GM12865 (cell line): Measurements from ENCODE around the gene MAP3K7CL.

Experiments
- DNase-seq: peaks from one replicate; pipeline ENCODE4 v3.0.0; 2010; ENCODE audit warnings: low read depth
- H3K4me3 ChIP-seq: 2 replicates; pipeline ENCODE4 v1.5.1; 2011; ENCODE audit warnings: mild to moderate bottlenecking, low read depth, low read length, control low read depth
- CTCF ChIP-seq: IDR thresholded peaks from 2 replicates; pipeline ENCODE4 v1.5.1; 2011; ENCODE audit warnings: low read length, control low read depth, low read depth, inconsistent platforms; ENCODE audit not compliant: insufficient read depth; ENCODE audit errors: missing control alignments

MAP3K7CL gene

DNA sequence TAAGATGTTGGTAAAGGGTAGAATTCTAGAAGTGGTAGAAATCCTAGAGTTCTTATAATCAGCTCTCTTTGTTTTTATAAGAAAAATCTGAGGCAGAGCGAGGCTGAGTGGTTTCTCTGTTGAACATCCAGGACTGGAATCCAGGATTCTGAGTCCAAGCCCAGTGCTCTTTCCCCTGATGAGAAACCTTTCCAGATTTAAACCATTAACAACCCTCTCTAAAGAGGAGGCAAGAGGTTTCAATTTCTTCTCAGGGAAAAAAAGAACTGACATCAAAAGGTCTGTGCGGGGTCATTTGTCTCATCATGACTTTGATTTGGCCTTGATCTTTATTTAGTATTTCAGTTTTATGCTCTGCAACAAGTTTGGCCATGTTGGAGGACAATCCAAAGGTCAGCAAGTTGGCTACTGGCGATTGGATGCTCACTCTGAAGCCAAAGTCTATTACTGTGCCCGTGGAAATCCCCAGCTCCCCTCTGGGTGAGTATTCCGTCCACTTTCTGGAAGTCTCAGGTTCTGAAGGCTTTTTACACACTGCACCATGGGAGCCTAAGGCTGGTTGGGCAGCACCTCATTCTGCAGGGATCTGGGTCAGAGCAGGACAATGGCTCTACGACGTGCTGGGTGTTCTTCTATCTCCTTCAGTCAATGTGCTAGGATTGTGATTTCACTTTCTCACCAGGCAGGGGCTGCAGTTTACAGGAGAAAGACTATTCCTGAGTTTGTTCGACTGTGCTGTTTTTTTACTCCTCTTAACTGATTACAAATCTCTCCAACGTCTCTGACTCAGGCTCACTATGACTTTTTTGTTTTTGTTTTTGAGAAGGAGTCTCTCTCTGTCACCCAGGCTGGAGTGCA is 38.1 kb upstream of the MAP3K7CL start:
- TF ChIP-seq CTCF: no peak
- no peak overlapping the region for H3K4me3 ChIP-seq
- DNase-seq: no peak

- H3K4me3 ChIP-seq: no peak overlapping the region
- TF ChIP-seq CTCF: no peak
- no peak for DNase-seq
Measured at GRCh38 chr21:29096218-29097015, 34.0 kb upstream of the MAP3K7CL start.

DNA sequence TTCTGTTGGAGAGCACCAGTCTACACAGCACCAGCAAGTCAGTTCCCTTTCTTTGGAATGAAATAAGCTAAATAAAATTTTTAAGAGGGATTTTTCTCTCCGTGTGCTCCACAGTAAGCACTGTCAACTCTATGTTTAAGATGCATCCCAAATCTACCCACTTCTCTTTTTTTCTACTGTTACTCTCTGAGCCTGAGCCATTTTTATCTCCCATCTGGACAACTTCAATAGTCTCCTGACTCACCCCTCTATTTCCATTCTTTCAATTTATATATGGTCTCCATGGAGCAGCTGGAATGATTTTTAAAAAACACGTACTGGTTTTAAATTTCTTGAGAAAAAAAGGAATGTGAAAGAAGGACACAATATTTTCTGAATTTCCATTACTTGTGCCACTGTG is 32.3 kb upstream of the MAP3K7CL start:
- no peak for DNase-seq
- no peak overlapping the region for H3K4me3 ChIP-seq
- no peak for TF ChIP-seq CTCF

- TF ChIP-seq CTCF: no peak
- no peak overlapping the region for H3K4me3 ChIP-seq
- no peak for DNase-seq
Measured at GRCh38 chr21:29102791-29103257, 27.6 kb upstream of the MAP3K7CL start.

DNA sequence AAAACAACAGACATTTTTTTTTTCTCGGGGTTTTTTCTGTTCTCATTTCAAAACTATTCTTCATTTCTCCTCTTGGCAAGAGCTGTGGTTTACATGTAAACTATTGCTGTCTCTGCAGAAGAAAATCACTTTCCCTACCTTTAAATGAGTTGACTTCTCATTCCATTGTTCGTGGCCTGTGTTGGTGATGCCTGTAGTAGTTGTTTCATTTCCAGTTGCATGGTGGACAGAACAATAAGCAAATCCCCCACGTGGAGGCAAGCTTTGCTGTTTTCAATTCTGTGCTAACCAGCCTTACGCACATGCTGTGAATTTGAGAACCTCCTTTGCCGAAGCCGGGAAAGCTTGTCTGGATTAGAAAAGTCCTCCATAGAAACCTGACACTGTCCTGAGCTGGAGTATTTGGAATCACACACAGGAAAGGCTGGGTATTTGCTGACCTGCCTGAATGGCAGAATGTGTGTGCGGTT is 26.2 kb upstream of the MAP3K7CL start:
- no peak overlapping the region for H3K4me3 ChIP-seq
- no peak for DNase-seq

DNA sequence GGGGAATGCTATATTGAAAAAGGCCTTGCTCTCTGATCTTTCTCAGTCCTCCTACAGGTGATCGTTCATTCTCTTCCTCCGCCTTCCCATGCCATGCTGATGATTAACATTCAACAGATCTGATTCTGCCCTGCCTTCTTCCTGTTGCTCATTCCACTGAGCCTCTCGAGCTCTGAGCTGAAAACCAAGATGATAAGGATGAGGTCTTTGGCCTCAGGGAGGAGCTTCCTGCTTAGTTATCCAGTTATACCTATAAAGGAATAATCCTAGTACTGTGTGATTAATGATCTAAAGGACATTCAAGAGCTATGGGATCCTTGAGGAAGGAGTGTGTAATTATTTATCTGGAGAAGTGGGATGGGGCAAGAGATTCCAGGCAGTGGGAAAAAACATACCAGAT is 25.2 kb upstream of the MAP3K7CL start:
- H3K4me3 ChIP-seq: no peak overlapping the region
- DNase-seq: no peak

More for the DNA sequence above, 26.2 kb upstream of the MAP3K7CL start:
- no peak for TF ChIP-seq CTCF

More for the DNA sequence above, 25.2 kb upstream of the MAP3K7CL start:
- no peak for TF ChIP-seq CTCF
